ENCODE results near the gene BBS5.

GRCh38 chr2:169510496-169510895 is 31.2 kb downstream of the BBS5 start:
- no peak for TF ChIP-seq CTCF (IDR thresholded peaks at IDR 0.05; ENCODE audit: poor library complexity)
- no peak for TF ChIP-seq EZH2phosphoT487 (IDR thresholded peaks at IDR 0.05; ENCODE audit: low read depth, severe bottlenecking, unreplicated experiment)

Data from hepatocyte (in vitro differentiated cells).